Gastroesophageal sphincter (tissue), 3 donors: ENCODE measurements around the gene RNF133.
"Not testable (repeated sequence)": the region's sequence is repeated elsewhere in the genome, so short reads cannot be mapped to it uniquely, and the experiment has no call there.

Source experiments
- CTCF ChIP-seq, 4 experiments: fragments of 200-600 bp in 2 of 4; fragments of 450-650 bp in 2 of 4; sonication (generic) in 1 of 4; IDR thresholded peaks; one replicate each; pipeline ENCODE4 v1.5.1; 2017 to 2019; ENCODE audit warnings: antibody characterized with exemption in 4 of 4, mild to moderate bottlenecking in 2 of 4, moderate library complexity in 2 of 4
- POLR2A ChIP-seq, 2 donors: fragments of 450-650 bp; IDR thresholded peaks; one replicate each; pipeline ENCODE4 v1.6.1; 2017; ENCODE audit warnings: antibody characterized with exemption in 2 of 2, mild to moderate bottlenecking in 2 of 2, moderate library complexity in 1 of 2

- TF ChIP-seq CTCF, POLR2A (IDR thresholded peaks at IDR 0.05): not testable (repeated sequence)
These were observed 17.7 kb downstream of the RNF133 start for GRCh38 chr7:122681186-122681585.
